Mucosa of descending colon (tissue), 3 donors: ENCODE results near the gene SESN3. TPM values are rescaled to one million over a fixed set of nuclear protein-coding genes. Genes with fewer than 3 reads are reported as not detected.

Source experiments
- ATAC-seq: fragments of 200-7000 bp; cut with Tn5 transposase; one replicate; pipeline ENCODE4 v1.9.1; 2020; ENCODE audit warnings: mild to moderate bottlenecking, moderate library complexity
- DNase-seq, 3 donors: peaks; one replicate each; pipeline ENCODE4 v3.0.0-alpha.2; 2020
- H3K36me3 ChIP-seq: fragments of 200-600 bp; one replicate; pipeline ENCODE4 v1.8.0; 2021; ENCODE audit warnings: low read depth, mild to moderate bottlenecking
- H3K4me1 ChIP-seq: fragments of 200-600 bp; one replicate; pipeline ENCODE4 v1.8.0; 2021; ENCODE audit warnings: low read depth, mild to moderate bottlenecking
- H3K4me3 ChIP-seq: fragments of 200-600 bp; one replicate; pipeline ENCODE4 v1.8.0; 2021; ENCODE audit warnings: mild to moderate bottlenecking
- H3K9me3 ChIP-seq: fragments of 200-600 bp; one replicate; pipeline ENCODE4 v1.8.0; 2021; ENCODE audit warnings: mild to moderate bottlenecking
- intact Hi-C, 2 donors: fragments of 100-400 bp; cut with DNase I in 1 of 2; cut with micrococcal nuclease in 1 of 2; formaldehyde crosslinking; loops; one replicate each; pipeline versions ENCODE4 v1.11.0 to v1.11.1; 2022; cut with DNase I, micrococcal nuclease
- total RNA-seq, 3 donors: library from RNA; stranded (reverse); fragmentation: NEBNext Ultra II Directional in 2 of 3; extraction: Animal tissue kit (Norgen Biotek cat#: 25700) in 2 of 3; gene quantifications; one replicate each; pipeline versions ENCODE4 v1.2.1 to v1.2.4, GENCODE V29; 2021 to 2023
- TF ChIP-seq, protein P1 (sequence below): fragments of 200-600 bp; IDR thresholded peaks from one replicate; pipeline ENCODE4 v1.8.0; 2022; ENCODE audit warnings: antibody characterized with exemption, mild to moderate bottlenecking
- donor health status: DM: no; HTN: no; CAD: no; lungs with moderate emphysema.
- donor health status: DM: no; HTN: no; CAD: no.
- donor health status: DM: no; HTN: yes; CAD: no.

Gene SESN3
- total RNA-seq, 3 donors from 2014 or later = 13.8 to 26.1 (median 17.5) TPM

- no peak for DNase-seq
- TF ChIP-seq, protein P1, sequence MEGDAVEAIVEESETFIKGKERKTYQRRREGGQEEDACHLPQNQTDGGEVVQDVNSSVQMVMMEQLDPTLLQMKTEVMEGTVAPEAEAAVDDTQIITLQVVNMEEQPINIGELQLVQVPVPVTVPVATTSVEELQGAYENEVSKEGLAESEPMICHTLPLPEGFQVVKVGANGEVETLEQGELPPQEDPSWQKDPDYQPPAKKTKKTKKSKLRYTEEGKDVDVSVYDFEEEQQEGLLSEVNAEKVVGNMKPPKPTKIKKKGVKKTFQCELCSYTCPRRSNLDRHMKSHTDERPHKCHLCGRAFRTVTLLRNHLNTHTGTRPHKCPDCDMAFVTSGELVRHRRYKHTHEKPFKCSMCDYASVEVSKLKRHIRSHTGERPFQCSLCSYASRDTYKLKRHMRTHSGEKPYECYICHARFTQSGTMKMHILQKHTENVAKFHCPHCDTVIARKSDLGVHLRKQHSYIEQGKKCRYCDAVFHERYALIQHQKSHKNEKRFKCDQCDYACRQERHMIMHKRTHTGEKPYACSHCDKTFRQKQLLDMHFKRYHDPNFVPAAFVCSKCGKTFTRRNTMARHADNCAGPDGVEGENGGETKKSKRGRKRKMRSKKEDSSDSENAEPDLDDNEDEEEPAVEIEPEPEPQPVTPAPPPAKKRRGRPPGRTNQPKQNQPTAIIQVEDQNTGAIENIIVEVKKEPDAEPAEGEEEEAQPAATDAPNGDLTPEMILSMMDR = no peak
- Histone ChIP-seq H3K4me1 (no peaks in the 10 kb centered on the region), H3K9me3 (no peaks in the 10 kb centered on the region), H3K36me3 (no peaks in the 10 kb centered on the region), H3K4me3 (no peak overlapping the region)
- intact Hi-C loops = no loop called here
- ATAC-seq = no peak
These were observed 37.5 kb downstream of the SESN3 start for GRCh38 chr11:95193541-95193940.

- intact Hi-C loops = no loop called here
- TF ChIP-seq, protein P1 = no peak
- no peaks in the 10 kb centered on the region for H3K36me3 ChIP-seq
- DNase-seq (no peak), ATAC-seq (no peak)
- H3K4me3 ChIP-seq = no peak overlapping the region
- H3K4me1 ChIP-seq = no peaks in the 10 kb centered on the region
- no peaks in the 10 kb centered on the region for H3K9me3 ChIP-seq
These were observed 38.3 kb downstream of the SESN3 start for GRCh38 chr11:95192717-95193116.

GRCh38 chr11:95187723-95188122, 43.3 kb downstream of the SESN3 start:
- Histone ChIP-seq H3K4me1 (no peaks in the 10 kb centered on the region), H3K4me3 (no peak overlapping the region), H3K36me3 (no peaks in the 10 kb centered on the region), H3K9me3 (no peaks in the 10 kb centered on the region)
- DNase-seq (no peak), ATAC-seq (no peak)
- intact Hi-C loops = no loop called here
- TF ChIP-seq, protein P1 = no peak

DNA sequence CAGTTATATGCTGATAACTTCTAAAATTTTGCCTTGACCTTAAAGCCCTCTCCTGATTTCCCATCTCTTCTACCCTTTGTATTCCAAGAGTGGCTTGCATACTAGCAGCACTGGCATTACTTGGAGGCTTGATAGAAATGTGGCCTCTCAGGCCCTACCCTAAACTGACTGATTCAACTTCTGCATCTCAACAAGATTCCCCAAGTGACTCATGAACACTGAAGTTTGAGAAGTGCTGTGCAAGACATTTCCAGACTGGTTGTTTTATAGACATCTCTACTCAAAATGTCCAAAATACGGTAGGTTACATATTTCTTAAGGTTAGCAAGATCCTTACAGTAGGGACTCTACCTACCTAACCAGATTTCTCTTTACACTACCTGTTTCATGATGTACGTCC, 48.6 kb downstream of the SESN3 start:
- Histone ChIP-seq H3K4me3 (no peak overlapping the region), H3K9me3 (no peaks in the 10 kb centered on the region), H3K4me1 (no peaks in the 10 kb centered on the region), H3K36me3 (no peaks in the 10 kb centered on the region)
- intact Hi-C loops = no loop called here
- ATAC-seq (no peak), DNase-seq (no peak)
- TF ChIP-seq, protein P1 = no peak

DNA sequence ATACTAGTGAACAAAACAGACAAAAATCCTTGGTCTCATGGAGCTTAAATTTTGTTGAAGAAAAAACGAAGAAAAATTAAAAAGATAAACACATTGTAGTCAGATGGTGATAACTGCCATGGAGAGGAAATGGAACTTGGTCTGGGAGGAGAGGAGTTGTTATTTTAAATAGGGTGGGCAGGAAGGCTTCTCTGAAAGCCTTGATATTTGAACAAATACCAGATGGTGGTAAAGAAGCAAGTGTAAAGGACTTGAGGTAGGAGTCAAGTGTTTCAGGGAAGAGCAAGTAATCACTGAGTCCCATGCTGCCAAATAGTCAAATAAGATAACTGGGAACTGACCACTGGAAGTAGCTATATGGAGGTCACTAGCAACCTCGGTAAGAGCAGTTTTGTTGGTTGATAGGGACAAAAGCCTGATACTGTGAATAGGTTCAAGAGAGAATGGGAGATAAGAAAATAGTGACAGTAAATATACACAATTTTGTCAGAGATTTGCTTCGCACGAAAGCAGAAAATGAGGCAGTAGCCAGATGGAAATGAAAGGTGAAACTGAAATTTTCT, 55.1 kb downstream of the SESN3 start:
- no peaks in the 10 kb centered on the region for H3K4me1 ChIP-seq
- intact Hi-C loops = no loop called here
- H3K9me3 ChIP-seq = no peaks in the 10 kb centered on the region
- TF ChIP-seq, protein P1 = no peak
- H3K4me3 ChIP-seq = no peak overlapping the region
- ATAC-seq (no peak), DNase-seq (no peak)
- H3K36me3 ChIP-seq = no peaks in the 10 kb centered on the region

DNA sequence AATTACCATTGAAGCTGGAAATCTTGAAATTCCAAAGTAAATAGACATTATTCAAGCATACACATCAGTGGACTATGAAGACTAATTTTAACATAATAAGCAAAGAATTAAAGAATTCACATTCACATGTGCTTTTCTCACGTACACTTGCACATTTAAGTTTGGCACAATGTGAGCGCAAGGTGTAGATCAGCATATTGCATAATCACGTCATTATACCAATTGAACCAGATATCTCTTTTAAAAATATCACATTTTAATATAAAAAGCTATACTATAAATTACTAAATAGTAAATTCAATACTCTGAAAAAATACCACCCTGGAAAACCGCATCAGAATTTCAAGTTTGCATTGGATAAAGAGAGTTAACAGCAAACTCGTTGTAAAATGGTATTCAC, 60.7 kb downstream of the SESN3 start:
- ATAC-seq (no peak), DNase-seq (no peak)
- TF ChIP-seq, protein P1 = no peak
- H3K4me1 ChIP-seq = no peaks in the 10 kb centered on the region
- intact Hi-C loops = no loop called here
- no peak overlapping the region for H3K4me3 ChIP-seq
- no peaks in the 10 kb centered on the region for H3K36me3 ChIP-seq
- no peaks in the 10 kb centered on the region for H3K9me3 ChIP-seq
